Testis (tissue), 3 donors: ENCODE results near the gene BTBD19. TPM values are rescaled to one million over a fixed set of nuclear protein-coding genes. Genes with fewer than 3 reads are reported as not detected.

ENCODE experiments used
- DNase-seq: peaks from one replicate; pipeline ENCODE4 v3.0.0-alpha.2; 2019
- H3K27ac ChIP-seq, 2 donors: fragments of 200-600 bp; sonication (generic); one replicate each; pipeline ENCODE4 v1.5.1; 2019
- H3K27me3 ChIP-seq: fragments of 200-600 bp; sonication (generic); one replicate; pipeline ENCODE4 v1.5.1; 2019
- H3K36me3 ChIP-seq: fragments of 200-600 bp; sonication (generic); one replicate; pipeline ENCODE4 v1.5.1; 2017; ENCODE audit warnings: low read depth; ENCODE audit errors: missing control alignments
- H3K4me1 ChIP-seq: fragments of 200-600 bp; sonication (generic); one replicate; pipeline ENCODE4 v1.5.1; 2019
- H3K4me3 ChIP-seq, 2 donors: fragments of 200-600 bp; sonication (generic); one replicate each; pipeline ENCODE4 v1.5.1; 2017 to 2019
- H3K9me3 ChIP-seq: fragments of 200-600 bp; sonication (generic); one replicate; pipeline ENCODE4 v1.5.1; 2017
- CTCF ChIP-seq, 3 experiments: fragments of 450-650 bp in 2 of 3; fragments of 200-600 bp in 1 of 3; sonication (generic) in 1 of 3; IDR thresholded peaks; one replicate each; pipeline ENCODE4 v1.5.1; 2016 to 2019; ENCODE audit warnings: antibody characterized with exemption in 3 of 3, mild to moderate bottlenecking in 2 of 3, moderate library complexity in 1 of 3
- POLR2A ChIP-seq: fragments of 450-650 bp; IDR thresholded peaks from one replicate; pipeline ENCODE4 v1.6.1; 2017; ENCODE audit warnings: antibody characterized with exemption, mild to moderate bottlenecking, moderate library complexity
- WGBS, 2 donors: methylation state at CpG; one replicate each; pipeline ENCODE4 v1.1.5; 2018; 5-methylcytosine and 5-hydroxymethylcytosine counted together
- intact Hi-C: fragments of 100-400 bp; cut with DNase I; formaldehyde crosslinking; loops from one replicate; pipeline ENCODE4 v1.15.1; 2023; ENCODE audit warnings: low total_unique reads
- polyA plus RNA-seq: library from polyadenylated mRNA; stranded (reverse); fragments of 350-450 nt; fragmentation: Illumina TruSeq; extraction: RNeasy Lipid Tissue Mini Kit (QIAGEN cat#74804); gene quantifications from one replicate; pipeline ENCODE4 v1.2.3, GENCODE V29; 2014; ENCODE audit warnings: low read depth, low replicate concordance; ENCODE audit not compliant: insufficient read depth
- total RNA-seq, 2 donors: library from RNA; depleted of rRNA; stranded (reverse); fragments of >200 nt; gene quantifications; one replicate each; pipeline ENCODE4 v1.2.3, GENCODE V29; 2016

The BTBD19 gene
- total and polyA plus RNA-seq, 3 donors from 2014 or later: 5.4 to 14.1 (median 10.2) TPM

GRCh38 chr1:44778705-44779576 is 29.4 kb upstream of the BTBD19 start:
- no peaks in the 10 kb centered on the region for H3K36me3 ChIP-seq
- H3K27ac ChIP-seq: no peak overlapping the region
- TF ChIP-seq CTCF (IDR thresholded peaks at IDR 0.05) (no peak), POLR2A (no peak)
- peaks cover 23% of the 10 kb centered on the region for H3K4me1 ChIP-seq
- 87 to 94% methylated on average over 6 of the region's 6 CpGs for WGBS, 2 donors
- H3K9me3 ChIP-seq: no peaks in the 10 kb centered on the region
- no peaks in the 10 kb centered on the region for H3K27me3 ChIP-seq
- intact Hi-C loops: no loop called here
- DNase-seq: no peak
- H3K4me3 ChIP-seq: no peak overlapping the region

- H3K27me3 ChIP-seq: no peaks in the 10 kb centered on the region
- peaks cover 28% of the 10 kb centered on the region for H3K4me1 ChIP-seq
- H3K9me3 ChIP-seq: no peaks in the 10 kb centered on the region
- no peak overlapping the region for H3K27ac ChIP-seq
- intact Hi-C loops: no loop called here
- H3K36me3 ChIP-seq: no peaks in the 10 kb centered on the region
- no peak overlapping the region for H3K4me3 ChIP-seq
- DNase-seq: no peak
- TF ChIP-seq CTCF (IDR thresholded peaks at IDR 0.05): no peak
- no peak for TF ChIP-seq POLR2A
- 86 to 88% methylated on average over 13 to 14 of the region's 14 CpGs for WGBS, 2 donors
Measured at GRCh38 chr1:44780583-44781121, 27.7 kb upstream of the BTBD19 start.

GRCh38 chr1:44783697-44784093 is 24.6 kb upstream of the BTBD19 start:
- peak overlapping the region; percentile 49 to 63 for H3K4me3 ChIP-seq
- H3K36me3 ChIP-seq: no peaks in the 10 kb centered on the region
- no peak for TF ChIP-seq POLR2A
- H3K9me3 ChIP-seq: no peaks in the 10 kb centered on the region
- DNase-seq: no peak
- H3K27me3 ChIP-seq: no peaks in the 10 kb centered on the region
- WGBS, 2 donors: 33 to 44% methylated on average over 8 of the region's 8 CpGs
- peaks cover 19% of the 10 kb centered on the region for H3K4me1 ChIP-seq
- peak overlapping the region in 1 of 2 donors; percentile 36 for H3K27ac ChIP-seq
- intact Hi-C loops: no loop called here

- intact Hi-C loops: no loop called here
- Histone ChIP-seq H3K4me3 (peak overlapping the region; percentile 49 to 63), H3K27ac (peak overlapping the region in 1 of 2 donors; percentile 36), H3K36me3 (no peaks in the 10 kb centered on the region), H3K9me3 (no peaks in the 10 kb centered on the region), H3K4me1 (peaks cover 19% of the 10 kb centered on the region), H3K27me3 (no peaks in the 10 kb centered on the region)
- no peak for DNase-seq
- 6 to 10% methylated on average over 6 to 50 of the region's 71 CpGs for WGBS, 2 donors
- TF ChIP-seq POLR2A (no peak), CTCF (IDR thresholded peaks at IDR 0.05) (no peak)
Measured at GRCh38 chr1:44784094-44785028, 24.0 kb upstream of the BTBD19 start.

GRCh38 chr1:44785029-44785380 is 23.3 kb upstream of the BTBD19 start:
- 79 to 82% methylated on average over 6 of the region's 6 CpGs for WGBS, 2 donors
- Histone ChIP-seq H3K4me1 (peaks cover 19% of the 10 kb centered on the region), H3K27ac (no peak overlapping the region), H3K36me3 (no peaks in the 10 kb centered on the region), H3K27me3 (no peaks in the 10 kb centered on the region), H3K4me3 (no peak overlapping the region), H3K9me3 (no peaks in the 10 kb centered on the region)
- no peak for TF ChIP-seq POLR2A
- no peak for TF ChIP-seq CTCF (IDR thresholded peaks at IDR 0.05)
- no peak for DNase-seq
- intact Hi-C loops: no loop called here
